Neural crest cell (in vitro differentiated cells): ENCODE data around the gene ANKFY1. TPM values are rescaled to one million over a fixed set of nuclear protein-coding genes. Genes with fewer than 3 reads are reported as not detected.

ENCODE experiments used
- DNase-seq: peaks from one replicate; pipeline ENCODE4 v3.0.0; 2021; ENCODE audit warnings: low read depth, mixed read lengths, low spot score
- H3K27ac Mint-ChIP-seq: one replicate; pipeline ENCODE4 v1.8.0; 2021; ENCODE audit warnings: mild to moderate bottlenecking, mixed read lengths; ENCODE audit not compliant: unreplicated experiment
- H3K27me3 Mint-ChIP-seq: 2 replicates; pipeline ENCODE4 v1.8.0; 2021; ENCODE audit warnings: low read depth, mild to moderate bottlenecking, mixed read lengths
- H3K36me3 Mint-ChIP-seq: 2 replicates; pipeline ENCODE4 v1.8.0; 2021; ENCODE audit warnings: low read depth, mild to moderate bottlenecking, mixed read lengths
- H3K4me1 Mint-ChIP-seq: 2 replicates; pipeline ENCODE4 v1.8.0; 2021; ENCODE audit warnings: mixed read lengths
- H3K4me3 Mint-ChIP-seq: one replicate; pipeline ENCODE4 v1.8.0; 2021; ENCODE audit warnings: mild to moderate bottlenecking, mixed read lengths
- H3K9me3 Mint-ChIP-seq: 2 replicates; pipeline ENCODE4 v1.8.0; 2021; ENCODE audit warnings: mixed read lengths
- total RNA-seq: library from RNA; stranded (reverse); gene quantifications from 2 replicates; pipeline ENCODE4 v1.2.1, GENCODE V29; 2021
- TF ChIP-seq, protein P1 (sequence below): fragments of 200-600 bp; sonication (generic); conservative IDR thresholded peaks from 2 replicates; pipeline ENCODE4 v1.5.0; 2021; ENCODE audit warnings: antibody characterized with exemption, mild to moderate bottlenecking

The ANKFY1 gene
- total RNA-seq, 1 donor from 2014 or later: 73.5 TPM

DNA sequence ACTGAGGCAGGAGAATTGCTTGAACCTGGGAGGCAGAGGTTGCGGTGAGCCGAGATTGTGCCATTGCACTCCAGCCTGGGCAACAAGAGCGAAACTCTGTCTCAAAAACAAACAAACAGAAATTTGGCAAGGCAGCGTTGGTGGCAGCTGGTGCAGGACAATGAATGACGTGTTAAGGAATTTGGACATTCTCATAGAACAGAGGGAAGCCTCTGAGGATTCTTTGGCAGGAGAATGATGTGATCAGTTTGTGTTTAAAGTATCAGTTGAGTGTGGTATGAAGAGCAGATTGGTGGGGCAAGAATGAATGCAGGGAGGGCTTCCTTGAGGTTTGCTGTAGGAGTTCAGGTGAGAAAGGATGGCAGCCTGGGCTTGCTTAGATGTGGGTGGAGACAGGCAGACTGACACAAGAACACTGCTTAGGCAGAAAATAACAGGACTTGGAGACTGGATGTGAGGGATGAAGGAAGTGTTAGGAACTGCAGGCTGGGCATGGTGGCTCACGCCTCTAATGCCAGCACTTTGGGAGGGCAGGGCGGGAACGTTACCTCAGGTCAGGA is 115.9 kb downstream of the ANKFY1 start:
- TF ChIP-seq, protein P1, sequence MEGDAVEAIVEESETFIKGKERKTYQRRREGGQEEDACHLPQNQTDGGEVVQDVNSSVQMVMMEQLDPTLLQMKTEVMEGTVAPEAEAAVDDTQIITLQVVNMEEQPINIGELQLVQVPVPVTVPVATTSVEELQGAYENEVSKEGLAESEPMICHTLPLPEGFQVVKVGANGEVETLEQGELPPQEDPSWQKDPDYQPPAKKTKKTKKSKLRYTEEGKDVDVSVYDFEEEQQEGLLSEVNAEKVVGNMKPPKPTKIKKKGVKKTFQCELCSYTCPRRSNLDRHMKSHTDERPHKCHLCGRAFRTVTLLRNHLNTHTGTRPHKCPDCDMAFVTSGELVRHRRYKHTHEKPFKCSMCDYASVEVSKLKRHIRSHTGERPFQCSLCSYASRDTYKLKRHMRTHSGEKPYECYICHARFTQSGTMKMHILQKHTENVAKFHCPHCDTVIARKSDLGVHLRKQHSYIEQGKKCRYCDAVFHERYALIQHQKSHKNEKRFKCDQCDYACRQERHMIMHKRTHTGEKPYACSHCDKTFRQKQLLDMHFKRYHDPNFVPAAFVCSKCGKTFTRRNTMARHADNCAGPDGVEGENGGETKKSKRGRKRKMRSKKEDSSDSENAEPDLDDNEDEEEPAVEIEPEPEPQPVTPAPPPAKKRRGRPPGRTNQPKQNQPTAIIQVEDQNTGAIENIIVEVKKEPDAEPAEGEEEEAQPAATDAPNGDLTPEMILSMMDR: no peak
- no peak overlapping the region for H3K27ac Mint-ChIP-seq
- H3K4me1 Mint-ChIP-seq: peaks cover 16% of the 10 kb centered on the region
- H3K27me3 Mint-ChIP-seq: no peaks in the 10 kb centered on the region
- no peak for DNase-seq
- no peaks in the 10 kb centered on the region for H3K9me3 Mint-ChIP-seq
- H3K4me3 Mint-ChIP-seq: no peak overlapping the region
- no peaks in the 10 kb centered on the region for H3K36me3 Mint-ChIP-seq

DNA sequence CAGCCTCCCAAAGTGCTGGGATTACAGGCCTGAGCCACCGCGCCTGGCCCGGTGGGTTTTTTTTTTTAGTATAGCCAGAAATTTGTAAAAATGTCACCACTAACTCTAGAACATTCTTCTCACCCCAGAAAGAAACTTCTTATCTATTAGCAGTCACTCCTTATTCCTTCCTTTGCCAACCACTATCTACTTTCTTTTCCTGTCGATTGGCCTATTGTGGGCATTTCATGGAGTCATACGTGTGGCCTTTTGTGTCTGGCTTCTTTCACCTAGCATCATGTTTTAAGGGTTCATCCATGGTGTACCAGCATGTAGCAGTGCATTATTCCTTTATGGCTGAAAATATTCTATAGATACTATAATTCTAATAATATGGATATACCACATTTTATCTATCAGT is 117.1 kb downstream of the ANKFY1 start:
- Mint-ChIP-seq H3K27ac (no peak overlapping the region), H3K27me3 (no peaks in the 10 kb centered on the region), H3K4me3 (peak overlapping the region; percentile 77), H3K36me3 (no peaks in the 10 kb centered on the region), H3K9me3 (no peaks in the 10 kb centered on the region), H3K4me1 (peaks cover 24% of the 10 kb centered on the region)
- DNase-seq: no peak
- TF ChIP-seq, protein P1: no peak

DNA sequence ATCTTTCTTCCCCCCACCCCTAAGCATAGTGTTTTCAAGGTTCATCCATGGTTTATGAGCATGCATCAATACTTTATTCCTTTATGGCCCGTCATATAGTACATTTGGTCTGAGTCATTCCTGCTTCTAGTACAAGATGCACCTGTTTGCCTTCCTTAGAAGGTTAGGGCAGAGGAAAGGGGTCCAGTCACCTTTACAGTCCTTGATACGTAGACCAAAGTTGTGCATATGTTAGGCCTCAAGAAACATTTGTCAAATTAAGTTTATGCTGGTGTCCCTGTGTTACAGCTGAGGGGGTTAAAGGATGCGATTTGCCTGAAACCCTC is 119.4 kb downstream of the ANKFY1 start:
- Mint-ChIP-seq H3K9me3 (no peaks in the 10 kb centered on the region), H3K4me3 (peak overlapping the region; percentile 99), H3K36me3 (no peaks in the 10 kb centered on the region), H3K27ac (peak overlapping the region; percentile 100), H3K4me1 (peaks cover 34% of the 10 kb centered on the region), H3K27me3 (no peaks in the 10 kb centered on the region)
- DNase-seq: no peak
- TF ChIP-seq, protein P1: no peak

DNA sequence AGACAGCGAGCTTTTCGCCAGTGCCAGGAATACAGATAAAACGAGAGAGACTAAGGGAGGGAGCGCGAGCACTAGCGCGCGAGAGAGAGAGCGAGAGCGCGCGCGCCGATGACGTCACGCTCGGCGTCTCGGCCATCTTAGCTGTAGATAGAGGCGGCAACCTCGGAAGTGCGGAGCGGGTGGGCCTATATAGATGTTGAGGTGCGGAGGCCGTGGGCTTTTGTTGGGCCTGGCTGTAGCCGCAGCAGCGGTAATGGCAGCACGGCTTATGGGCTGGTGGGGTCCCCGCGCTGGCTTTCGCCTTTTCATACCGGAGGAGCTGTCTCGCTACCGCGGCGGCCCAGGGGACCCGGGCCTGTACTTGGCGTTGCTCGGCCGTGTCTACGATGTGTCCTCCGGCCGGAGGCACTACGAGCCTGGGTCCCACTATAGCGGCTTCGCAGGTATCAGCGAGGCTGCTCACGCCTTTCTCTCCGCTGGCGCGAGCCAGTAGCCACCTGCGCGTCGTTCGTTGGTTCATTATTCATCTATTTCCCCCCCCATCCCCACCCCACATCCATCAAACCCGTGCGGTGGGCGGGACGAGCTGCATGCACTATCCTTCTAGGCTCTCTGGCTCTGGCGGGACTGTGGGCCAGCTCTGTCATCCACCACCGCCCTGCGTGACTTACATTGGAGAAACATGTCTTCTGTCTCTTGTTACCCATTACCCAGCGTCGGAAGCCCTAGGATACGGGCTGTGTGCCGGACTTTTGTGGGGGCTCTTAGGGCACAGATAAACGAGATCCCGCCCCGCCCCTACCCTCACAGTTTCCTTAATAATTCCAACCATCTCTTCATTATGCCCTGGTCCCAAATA is 120.0 kb downstream of the ANKFY1 start:
- Mint-ChIP-seq H3K36me3 (no peaks in the 10 kb centered on the region), H3K9me3 (no peaks in the 10 kb centered on the region), H3K4me3 (peak overlapping the region; percentile 99), H3K4me1 (peaks cover 34% of the 10 kb centered on the region), H3K27me3 (no peaks in the 10 kb centered on the region), H3K27ac (peak overlapping the region; percentile 100)
- peak; percentile 77 for DNase-seq
- TF ChIP-seq, protein P1: no peak

DNA sequence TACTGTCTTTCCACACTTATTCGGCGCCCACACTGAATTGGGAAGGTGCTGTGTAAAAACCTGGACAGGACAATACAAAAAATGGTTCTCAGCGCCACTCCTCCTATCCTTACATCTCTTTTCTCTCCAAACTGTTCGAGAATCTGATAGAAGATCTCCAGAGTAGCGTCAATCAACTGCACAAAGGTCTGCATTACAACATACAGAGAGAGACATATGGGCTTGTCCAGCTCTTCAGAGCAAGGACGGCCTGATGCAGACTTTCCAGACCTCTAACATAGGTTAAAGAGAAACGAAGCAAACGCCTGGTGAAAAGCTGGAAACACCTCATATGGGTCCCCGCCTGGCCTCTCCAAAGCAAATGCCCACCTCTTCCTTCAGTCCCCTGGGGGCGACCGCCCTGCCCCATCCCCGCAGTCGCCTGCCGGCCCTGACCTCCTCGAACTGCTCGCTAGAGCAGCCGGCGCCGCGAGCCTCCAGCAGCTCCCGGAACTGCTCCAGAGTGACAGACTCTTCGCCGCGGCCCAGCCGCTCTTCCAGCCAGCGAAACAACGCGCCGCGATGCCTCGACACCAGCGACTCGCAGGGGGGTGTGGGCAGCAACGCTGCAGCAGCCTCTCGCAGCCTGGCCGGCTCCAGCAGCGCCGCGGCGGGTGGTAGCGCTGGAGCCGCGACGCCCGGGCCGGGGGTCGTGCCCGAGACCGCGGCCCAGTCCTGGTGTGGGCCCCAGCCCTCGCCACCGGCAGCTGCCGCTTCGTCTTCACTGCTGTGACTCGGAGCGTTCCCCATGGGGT is 121.5 kb downstream of the ANKFY1 start:
- H3K36me3 Mint-ChIP-seq: no peaks in the 10 kb centered on the region
- DNase-seq: peak; percentile 11
- TF ChIP-seq, protein P1: no peak

More for the DNA sequence above, 121.5 kb downstream of the ANKFY1 start:
- Mint-ChIP-seq H3K4me1 (peaks cover 34% of the 10 kb centered on the region), H3K9me3 (no peaks in the 10 kb centered on the region), H3K4me3 (peak overlapping the region; percentile 99), H3K27ac (peak overlapping the region; percentile 15), H3K27me3 (no peaks in the 10 kb centered on the region)
